HG02884 (cell line): ENCODE data around the gene SLC5A1.

Source experiments
- ATAC-seq: cut with Tn5 transposase; IDR thresholded peaks from one replicate; pipeline ENCODE4 v1.9.1; 2021; ENCODE audit warnings: mild to moderate bottlenecking, moderate library complexity; ENCODE audit not compliant: unreplicated experiment

SLC5A1 gene

DNA sequence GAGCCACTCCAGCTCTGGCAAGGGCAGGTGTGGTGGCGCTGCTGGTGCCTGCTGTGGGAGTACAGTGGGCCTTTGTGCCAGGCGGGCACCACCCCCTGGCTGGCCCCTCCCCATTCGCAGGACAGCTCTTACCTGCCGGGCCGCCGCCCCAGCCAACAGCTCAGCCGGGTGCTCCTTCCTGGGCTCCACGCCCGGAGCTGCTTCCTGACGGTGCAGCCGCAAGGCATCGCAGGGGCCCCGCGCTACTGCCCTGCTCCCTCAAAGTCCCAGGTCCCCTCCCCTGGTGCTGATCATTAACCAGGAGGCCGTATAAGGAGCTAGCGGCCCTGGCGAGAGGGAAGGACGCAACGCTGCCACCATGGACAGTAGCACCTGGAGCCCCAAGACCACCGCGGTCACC, at the start of gene SLC5A1:
TSS of gene SLC5A1 (plus strand) at position 338 of the 400 bp plus-strand sequence. CDS start at position 359, 21 bp downstream.
- no peak for ATAC-seq

DNA sequence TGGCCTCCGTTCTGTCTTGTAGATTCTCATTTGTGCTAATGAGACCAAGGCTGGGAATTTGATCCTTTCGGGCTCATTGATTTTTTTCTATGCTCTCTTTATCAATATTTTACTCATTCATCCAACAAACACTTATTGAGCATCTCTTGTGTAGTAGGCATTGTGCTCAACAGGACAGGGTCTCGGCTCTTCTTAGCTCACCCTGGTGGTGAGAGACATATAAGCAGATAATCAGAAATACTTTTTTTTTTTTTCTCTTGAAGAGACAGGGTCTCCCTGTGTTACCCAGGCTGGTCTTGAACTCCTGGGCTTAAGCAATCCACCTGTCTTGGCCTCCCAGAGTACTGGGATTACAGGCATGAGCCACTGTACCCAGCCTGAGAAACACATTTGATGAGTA, 48.0 kb upstream of the SLC5A1 start:
- no peak for ATAC-seq

DNA sequence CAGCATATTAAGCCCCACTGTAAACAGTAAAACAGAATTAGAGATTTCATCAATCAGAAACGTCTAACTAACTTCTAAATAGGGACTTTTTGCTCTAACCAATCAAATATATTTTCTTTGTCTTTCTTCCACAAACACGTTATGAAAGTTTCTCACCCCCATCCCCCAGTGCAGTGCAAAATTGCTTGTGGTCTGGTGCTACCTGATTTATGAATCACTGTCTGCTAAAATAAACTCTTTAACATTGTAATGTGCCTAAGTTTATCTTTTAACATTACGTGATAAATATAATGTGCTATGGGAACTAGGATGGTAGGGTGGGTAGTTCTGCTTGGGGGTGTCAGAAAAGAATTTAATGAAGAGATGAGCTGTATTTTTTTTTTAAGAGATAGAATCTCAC, 47.3 kb upstream of the SLC5A1 start:
- ATAC-seq: no peak

DNA sequence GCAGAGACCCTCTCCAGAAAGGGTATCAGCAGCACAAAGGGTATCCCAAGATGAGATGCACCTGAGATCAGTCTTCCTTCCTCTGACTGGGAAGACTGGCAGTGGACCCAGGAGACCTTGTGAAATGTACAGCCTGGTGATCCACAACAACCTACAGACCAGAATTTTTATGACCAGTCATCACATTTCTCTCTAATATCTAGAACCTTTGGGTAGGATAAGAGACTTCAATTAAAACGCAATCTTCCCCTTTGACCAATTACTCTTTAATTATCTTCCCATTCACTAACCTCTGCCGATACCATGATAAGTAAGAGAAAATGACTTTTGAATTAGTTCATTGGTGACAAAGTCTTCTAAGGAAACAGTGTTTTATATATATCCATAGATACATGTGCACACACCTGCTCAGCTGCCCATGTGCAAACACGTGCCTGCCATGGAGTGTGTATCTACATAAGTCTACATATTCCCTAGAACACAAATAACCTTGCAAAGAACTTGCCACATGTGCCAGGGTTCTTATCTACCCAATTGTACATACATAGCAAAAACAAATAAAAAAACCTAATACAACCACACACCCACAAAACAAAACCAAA, 44.2 kb upstream of the SLC5A1 start:
- ATAC-seq: no peak

DNA sequence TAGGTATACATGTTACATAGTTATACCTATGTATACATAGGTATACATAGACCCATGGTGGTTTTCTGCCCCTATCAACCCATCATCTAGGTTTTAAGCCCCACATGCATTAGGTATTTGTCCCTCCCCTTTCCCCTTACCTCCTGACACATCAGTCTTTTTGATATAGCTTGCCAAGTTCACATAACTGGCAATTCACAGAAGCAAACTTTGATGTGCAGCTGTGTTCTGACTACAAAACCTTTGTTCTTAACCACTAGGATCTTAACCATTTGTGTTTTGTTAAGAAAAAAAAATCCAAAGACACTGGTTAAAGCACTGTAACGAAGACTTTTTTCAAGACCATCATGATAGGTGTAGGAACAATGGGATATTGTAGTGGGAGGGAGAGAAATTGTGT, 42.9 kb upstream of the SLC5A1 start:
- no peak for ATAC-seq

DNA sequence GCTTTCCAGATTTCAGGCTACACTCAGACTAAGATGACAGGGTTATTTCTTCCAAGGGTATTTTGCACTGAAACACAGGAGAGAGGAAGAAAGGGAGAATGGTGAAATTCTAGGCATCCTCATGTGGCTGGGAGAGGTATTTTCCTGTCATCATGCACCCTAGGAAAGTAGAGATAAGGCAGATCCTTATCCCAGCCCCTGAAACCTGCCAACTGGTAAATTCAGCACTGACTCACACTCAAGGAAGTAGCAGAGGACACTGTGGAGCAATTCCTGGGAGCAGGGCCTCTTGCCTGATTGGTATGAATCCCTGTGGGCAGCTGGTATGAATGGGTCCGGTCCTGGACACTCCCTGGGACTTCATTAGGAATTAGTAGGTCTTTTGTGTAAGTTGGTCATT, 37.6 kb upstream of the SLC5A1 start:
- no peak for ATAC-seq

GRCh38 chr22:32013200-32013599, 29.9 kb upstream of the SLC5A1 start:
- no peak for ATAC-seq

DNA sequence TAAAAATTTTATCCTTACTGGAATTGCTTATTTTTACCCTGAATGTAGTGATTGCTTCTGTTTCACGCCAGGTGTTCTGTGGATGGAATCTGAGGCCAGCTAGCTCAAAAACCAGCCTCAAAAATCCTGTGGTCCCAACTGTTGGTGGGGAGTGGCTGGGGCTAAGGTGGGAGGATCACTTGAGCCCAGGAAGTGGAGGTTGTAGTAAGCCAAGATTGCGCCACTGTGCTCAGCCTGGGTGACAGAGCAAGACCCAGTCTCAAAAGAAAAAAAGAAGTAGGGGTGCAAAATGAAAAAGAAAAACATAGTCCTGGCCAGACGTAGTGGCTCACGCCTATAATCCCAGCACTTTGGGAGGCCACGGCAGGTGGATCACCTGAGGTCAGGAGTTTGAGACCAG, 27.0 kb upstream of the SLC5A1 start:
- ATAC-seq: no peak

GRCh38 chr22:32018056-32018455, 25.0 kb upstream of the SLC5A1 start:
- no peak for ATAC-seq

GRCh38 chr22:32020117-32020516, 22.9 kb upstream of the SLC5A1 start:
- ATAC-seq: no peak

DNA sequence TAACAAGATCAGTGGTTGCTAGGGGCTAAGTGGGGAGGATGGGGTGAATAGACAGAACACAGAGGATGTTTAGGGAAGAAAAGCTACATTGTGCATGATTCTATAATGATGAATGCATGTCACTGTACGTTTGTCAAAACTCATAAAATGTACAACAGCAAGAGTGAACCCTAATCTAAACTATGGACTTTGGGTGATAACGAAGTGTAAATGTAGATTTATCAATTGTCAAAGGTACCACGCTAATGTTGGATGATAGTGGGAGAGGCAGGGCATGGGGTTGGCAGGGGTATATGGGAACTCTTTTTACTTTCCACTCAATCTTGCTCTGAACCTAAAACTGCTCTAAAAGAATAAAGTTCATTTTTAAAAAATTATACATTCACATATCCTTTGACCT, 21.3 kb upstream of the SLC5A1 start:
- no peak for ATAC-seq

DNA sequence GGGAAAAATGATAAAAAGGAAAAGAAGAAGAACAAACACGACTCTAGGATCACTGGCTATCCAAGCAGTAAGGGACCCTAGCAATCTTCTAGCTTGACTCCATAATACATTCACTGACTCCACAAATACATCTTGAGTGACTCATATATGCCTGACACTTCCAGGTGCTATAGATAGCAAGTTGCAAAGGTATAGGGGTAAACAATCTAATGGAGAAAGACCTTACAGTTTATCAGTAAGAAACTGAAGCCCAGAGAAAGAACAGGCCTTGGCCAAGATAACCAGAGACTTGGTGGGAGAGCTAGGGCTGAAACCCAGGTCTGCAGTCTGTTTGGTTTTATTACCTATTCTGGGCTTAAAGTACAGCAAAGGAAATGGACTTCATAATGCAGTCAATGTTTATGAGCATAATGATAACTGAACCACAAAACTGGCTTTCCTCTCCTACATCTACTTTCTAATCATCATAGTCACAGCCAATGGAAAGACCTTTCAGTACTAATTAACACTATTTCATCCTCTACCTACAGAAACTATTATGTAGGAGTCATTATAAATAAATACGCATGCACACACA, 19.7 kb upstream of the SLC5A1 start:
- ATAC-seq: no peak

GRCh38 chr22:32024796-32025195, 18.3 kb upstream of the SLC5A1 start:
- no peak for ATAC-seq

GRCh38 chr22:32030518-32031247, 12.4 kb upstream of the SLC5A1 start:
- ATAC-seq: no peak

DNA sequence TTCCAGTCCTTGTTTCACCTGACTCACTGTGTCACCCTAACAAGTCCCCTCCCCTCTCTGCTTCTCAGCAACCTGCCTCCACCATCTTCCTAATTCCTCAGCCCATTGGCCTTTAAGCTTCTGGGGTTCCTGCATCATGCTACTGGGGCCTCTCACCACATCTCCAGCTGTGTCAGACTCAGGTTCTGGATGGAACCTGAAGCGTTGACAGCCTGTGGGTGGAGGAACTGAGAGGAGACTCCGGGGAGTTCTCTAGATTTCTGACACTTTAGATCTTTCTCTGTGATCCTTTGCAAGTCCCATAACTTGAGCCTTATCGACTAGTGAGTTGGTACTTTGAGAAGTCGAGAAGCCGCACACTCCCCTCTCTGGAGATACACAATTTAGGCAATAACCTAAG, 11.6 kb upstream of the SLC5A1 start:
- ATAC-seq: no peak

DNA sequence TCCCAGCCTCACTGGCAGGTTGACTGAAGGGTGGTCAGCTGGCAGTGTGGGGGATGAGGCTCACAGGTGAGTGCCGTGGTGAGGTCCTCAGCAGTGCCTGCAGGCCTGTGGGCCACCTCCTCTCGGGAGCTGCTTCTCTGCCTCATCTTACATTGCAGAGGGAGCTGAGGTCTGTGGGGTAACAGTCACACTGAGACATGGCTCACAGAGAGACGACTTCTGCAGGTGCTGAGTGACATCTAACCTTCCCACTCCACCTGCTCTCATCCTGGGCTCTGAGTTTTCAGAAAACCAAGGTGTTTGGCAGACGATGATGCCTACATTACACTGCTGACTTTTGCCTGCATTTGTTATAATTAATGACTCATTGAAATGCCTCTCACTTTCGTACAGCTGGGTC, 8.8 kb upstream of the SLC5A1 start:
- no peak for ATAC-seq

- no peak for ATAC-seq
These were observed 5.8 kb upstream of the SLC5A1 start for GRCh38 chr22:32037236-32037635.

- ATAC-seq: no peak
These were observed 2.6 kb upstream of the SLC5A1 start for GRCh38 chr22:32040324-32040904.

DNA sequence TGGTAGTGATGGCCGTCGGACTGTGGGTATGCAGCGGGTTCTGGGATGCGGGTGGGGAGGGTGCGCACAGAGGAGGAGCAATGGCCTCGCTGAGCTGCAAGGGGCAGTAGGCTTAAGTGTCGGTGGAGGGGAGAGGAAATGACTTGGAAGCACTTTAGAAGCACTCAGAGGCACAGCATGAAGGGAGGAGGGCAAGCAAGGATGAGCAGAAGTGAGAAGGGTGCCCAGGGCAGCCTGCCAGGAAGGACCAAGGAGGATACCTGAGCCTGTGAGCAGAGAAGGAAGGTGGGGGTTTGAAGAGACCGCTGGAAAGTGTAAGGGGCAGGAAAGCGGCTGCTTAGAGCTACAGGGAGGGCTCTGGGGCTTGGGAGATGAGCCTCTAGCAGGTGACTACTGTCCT, 330 bp downstream of the SLC5A1 start:
- no peak for ATAC-seq

DNA sequence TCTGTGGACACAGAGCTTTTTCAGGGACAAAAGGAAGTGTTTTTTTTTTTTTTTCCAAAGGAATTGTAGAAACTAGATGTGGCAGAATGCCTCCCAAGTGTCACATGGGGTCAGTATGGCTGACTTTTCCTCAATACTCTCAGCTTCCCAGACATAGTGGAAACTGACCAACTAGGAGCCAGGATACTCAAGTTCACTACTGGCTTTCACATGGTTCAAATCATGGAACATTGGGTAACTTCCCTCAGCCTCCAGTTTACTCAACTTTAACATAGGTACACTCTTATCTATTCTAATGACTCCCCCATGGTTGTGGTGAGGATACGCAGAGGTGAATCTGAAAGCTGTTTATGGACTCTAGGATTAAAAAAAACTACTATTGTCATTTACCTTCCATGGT, 1.4 kb downstream of the SLC5A1 start:
- ATAC-seq: no peak

GRCh38 chr22:32044913-32045312, 1.9 kb downstream of the SLC5A1 start:
- no peak for ATAC-seq

GRCh38 chr22:32048069-32048468, 5.0 kb downstream of the SLC5A1 start:
- no peak for ATAC-seq
